T-helper 1 cell (primary cell): Measurements from ENCODE around the gene DHX58.

ENCODE experiments used
- DNase-seq, 5 donors: peaks; one replicate each; pipeline ENCODE4 v3.0.0-alpha.2; 2012 to 2020

DHX58 gene

DNA sequence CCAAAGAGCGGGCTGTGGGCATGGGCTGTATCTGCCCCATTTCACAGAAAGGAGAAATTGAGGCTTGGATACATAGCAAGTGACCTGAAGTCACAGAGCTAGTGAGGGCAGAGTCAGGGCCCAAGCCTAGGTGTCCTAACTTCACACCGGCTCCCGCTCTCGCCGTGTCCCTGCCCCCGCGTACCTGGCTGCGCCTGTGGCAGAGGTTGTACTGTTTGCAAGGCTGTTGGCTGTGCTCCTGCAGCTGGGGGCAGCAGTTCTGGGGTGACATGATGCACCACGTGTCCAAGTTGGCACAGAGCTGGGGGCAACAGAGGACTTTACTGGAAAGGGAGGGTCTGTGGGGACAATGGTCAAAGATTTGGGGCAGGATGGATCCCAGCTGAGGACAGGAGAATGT is 3.4 kb downstream of the DHX58 start:
- no peak for DNase-seq

DNA sequence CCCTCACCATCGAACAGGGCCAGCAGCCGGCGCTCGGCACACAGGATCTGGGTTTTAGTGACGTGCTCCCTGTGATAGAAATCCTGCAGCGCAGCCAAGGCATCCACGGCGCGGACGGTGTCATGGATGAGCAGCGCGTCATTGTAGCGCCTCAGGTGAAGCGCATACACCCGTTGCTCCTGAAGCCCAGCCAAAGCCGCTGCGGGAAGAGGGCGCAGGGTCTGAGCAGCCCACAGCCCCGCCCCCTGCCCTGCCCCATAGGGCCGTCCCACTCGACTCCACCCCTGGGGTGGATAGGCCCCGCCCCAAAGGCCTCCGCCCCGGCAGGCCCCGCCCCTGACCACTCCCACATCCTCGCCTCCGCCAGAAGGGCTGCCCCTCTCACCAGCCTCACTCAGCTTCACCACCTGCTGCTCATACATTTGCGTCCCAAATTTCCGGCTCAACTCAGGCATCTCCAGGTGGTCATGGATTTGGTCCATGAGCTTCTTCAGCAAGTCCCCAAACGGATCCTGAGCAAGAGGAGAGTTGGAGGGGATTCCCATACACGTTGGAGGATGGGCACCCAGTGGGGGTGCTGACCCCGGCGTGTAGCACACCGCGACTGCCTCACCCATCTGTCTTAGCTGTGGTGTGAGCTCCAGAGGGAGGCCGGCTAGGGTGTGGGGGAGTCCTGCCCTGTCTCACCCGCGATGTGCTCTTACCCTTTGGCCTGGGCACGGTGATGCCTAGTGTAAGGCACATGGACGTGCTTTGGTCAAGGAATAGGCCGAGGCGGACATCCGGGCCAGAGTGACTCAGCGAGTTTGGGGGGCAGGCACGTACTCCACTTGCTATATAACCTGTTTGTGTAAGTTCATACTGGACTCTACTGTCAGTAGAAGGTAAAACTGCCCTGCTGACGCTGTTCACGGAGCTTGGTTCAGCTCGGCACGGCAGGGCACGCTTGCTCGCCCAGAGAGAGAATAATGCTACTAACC is 4.6 kb downstream of the DHX58 start:
- peak; percentile 81 to 92 (median 85) for DNase-seq

DNA sequence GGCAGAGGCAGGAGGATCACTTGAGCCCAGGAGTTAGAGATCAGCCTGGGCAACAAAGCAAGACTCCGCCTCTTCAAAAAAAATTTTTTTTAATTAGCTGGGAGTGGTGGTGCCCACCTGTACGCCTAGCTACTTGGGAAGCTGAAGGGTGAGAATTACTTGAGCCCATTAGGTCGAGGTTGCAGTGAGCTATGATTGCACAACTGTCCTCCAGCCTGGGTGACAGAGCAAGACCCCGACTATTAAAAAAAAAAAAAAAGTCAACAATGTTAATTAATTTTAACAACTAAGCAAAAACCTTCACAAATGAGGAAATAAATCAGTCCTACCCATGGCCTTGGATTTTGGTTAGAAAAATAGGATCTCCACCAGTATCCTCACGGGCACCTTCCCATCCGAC is 5.4 kb downstream of the DHX58 start:
- no peak for DNase-seq

DNA sequence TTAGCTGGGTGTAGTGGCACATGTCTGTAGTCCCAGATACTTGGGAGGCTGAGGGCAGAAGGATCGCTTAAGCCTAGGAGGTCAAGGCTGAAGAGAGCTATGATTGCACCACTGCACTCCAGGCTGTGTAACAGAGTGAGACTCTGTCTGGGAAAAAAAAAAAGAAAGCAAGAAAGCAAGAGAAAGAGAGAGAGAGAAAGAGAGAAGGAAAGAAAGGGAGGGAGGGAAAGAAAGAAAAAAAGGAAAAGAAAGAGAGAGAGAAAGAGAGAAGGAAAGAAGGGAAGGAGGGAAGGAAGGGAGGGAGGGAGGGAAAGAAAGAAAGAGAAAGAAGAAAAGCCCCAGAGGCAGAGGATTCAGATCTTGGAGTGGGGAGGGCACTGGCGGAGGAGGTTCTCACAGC is 6.5 kb downstream of the DHX58 start:
- DNase-seq, result no peak

DNA sequence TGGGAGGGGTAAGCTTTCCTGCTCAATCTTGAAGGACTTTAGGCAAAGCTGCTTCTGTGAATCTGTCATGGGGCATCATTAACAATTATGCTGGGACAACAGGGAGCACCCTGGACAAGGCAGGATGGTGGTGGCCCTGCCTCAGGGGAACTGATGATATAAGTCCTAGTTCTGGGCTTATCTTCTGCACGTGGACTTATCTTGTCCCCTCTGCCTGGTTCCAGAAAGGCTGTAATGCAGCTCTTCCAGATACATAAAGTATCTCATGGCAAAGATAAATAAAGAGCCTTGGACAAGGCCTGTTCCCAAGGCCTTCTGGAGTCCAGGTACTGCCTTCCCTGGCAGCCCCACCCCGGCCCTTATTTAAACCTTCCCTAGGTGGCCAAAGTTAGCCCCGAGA is 8.2 kb downstream of the DHX58 start:
- DNase-seq, result no peak

DNA sequence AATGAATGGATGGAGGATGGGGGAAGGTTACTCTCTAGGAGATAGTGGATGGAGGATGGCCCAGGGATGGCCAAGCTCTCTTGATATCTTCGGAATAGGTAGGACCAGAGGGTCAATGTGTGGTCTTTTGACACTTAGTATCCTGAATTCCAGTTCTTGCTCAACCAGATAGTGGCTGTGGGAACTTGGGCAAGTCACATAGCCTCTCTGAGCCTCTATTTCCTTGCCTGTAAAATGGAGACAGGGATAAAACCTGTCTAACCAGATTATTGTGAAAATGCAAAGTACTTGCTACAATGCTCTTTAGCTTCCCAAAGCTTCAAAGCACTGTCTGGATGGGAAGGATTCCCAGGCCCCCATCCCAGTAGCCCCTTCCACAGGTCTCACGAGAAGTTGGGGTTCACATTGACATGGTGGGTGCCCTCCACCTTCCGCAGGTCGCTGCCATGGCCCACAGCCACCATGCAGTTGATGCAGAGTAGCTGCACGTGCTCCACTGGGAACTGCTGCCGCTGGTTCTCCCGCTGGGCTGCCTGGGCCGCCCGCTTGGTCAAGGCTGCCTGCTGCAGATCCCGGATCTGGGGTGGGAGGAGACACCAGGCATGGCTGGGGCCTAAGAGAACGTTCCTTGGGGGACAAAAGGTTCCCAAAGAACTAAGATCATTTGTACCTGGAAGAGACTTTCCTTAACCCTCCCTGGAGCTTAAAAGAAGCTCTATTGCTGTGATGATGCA is 9.1 kb downstream of the DHX58 start:
- DNase-seq, result no peak

DNA sequence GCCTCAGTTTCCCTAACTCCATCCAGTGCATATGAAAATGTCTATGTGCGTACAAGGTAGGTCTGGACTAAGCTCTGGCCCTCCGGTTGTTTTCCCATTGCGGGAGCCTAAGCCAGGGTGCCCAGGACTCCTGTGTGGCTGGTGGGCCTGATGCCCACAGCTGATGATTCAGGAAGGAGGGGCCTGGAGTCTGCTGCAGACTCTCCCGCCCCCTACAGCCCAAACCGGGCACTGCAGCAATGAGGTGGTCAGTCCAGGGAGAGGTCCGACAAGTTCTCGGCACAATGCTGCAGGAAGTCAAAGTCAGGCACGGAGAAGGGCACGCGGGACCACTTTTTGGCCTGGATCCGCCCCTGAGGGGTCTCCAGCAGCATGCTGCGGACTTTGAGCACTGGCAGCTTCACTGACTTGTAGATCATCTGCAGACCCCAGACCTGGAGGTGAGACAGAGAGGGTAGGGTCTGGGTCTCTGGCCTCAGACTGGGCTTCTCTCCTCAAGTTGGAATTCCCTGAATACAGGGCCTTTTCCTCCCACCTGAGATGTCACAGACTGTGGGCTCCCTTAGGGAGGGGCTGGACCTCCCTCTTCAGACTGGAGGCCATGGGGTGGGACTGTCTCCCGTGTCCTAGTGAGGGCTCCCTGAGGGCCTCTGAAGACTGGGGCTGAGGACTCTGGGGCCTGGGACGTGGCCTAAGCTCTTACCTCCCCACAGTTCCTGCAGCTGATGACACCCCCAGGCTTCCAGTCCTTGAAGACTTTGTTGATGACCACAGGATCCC is 10.8 kb downstream of the DHX58 start:
- peak in 4 of 5 donors; percentile 28 to 52 (median 44) for DNase-seq

DNA sequence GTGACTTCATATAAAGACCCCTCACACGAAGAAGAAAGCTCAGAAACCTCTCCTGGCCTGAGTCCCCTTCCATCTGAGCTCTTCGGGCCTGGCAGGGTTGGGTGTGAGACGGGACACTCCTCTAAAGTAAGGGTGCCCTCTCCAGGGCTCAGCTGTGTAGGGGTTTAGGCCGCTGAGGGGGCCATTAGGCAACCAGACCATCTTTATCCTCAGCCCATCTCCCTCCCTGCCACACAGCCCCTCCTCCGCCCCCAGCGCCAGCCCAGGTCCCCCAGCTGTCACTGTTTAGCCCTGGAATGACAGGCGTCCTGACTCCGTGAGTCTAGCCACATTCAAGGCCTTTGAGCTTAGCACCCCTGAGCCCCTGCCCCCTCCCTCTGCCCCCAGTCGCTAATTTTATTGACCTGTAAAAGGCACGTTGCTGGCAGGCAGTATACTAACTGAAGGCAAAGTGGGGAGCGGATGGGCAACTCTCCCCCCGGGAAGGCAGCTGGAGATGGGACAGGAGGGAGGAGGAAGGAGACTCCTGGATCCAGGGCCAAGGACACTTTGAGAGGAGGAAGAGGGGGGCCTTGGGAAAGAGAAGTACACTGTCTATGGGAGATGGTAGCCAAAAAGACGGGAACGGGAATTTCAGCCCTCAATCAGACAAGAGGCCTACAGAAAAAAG is 13.6 kb downstream of the DHX58 start:
- DNase-seq, result no peak

DNA sequence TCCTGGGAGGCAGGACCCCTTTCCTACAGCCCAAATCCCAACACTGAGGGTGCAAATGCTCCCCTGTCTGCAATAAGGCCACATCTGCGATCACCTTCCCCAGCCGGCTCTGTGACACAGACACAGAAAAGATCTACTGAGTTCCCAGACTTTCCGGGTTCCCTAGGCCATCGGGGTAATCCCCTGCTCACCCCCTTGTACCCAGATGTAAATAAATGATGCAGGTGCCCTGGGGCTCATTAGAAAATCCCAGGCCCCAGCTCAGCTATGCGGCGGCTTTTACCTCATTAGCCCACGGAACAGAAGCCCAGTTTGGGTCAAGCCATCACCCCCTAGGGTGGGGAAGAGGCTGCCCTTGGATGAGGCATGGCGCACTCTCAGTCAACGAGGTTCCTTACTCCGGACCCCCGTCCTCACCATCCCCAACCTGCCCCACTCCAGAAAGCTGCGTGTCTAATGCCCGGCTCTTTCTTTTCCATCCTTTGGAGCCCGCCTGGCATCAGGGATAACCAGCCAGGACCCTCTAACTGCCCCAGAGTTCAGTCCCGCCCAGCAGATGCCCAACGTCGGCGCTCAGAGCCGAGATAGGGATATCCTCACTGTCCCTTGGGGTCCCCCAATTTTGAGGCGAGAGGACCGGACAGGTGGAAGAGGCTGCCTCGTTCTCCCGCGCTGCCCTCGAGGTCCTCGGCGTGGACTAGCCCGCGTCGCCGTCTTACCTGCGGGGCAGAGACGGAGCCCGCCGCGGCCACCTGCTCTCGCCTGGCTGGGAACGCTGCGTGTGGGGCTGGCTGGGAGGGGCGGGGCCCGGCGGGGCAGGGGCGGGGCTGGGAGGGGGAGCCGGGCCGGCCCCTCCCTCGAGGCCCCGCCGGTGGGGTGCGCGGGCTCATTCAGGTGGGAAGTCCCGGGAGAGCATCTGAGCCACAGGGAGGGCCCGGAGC is 14.6 kb downstream of the DHX58 start, which contains the start of gene ZNF385C:
Gene ZNF385C (minus strand): TSS at position 783 of the 941 bp plus-strand sequence. CDS start 35,417 bp downstream, outside the sequence.
- DNase-seq, result peak in 3 of 5 donors; percentile 41 to 55 (median 46)

DNA sequence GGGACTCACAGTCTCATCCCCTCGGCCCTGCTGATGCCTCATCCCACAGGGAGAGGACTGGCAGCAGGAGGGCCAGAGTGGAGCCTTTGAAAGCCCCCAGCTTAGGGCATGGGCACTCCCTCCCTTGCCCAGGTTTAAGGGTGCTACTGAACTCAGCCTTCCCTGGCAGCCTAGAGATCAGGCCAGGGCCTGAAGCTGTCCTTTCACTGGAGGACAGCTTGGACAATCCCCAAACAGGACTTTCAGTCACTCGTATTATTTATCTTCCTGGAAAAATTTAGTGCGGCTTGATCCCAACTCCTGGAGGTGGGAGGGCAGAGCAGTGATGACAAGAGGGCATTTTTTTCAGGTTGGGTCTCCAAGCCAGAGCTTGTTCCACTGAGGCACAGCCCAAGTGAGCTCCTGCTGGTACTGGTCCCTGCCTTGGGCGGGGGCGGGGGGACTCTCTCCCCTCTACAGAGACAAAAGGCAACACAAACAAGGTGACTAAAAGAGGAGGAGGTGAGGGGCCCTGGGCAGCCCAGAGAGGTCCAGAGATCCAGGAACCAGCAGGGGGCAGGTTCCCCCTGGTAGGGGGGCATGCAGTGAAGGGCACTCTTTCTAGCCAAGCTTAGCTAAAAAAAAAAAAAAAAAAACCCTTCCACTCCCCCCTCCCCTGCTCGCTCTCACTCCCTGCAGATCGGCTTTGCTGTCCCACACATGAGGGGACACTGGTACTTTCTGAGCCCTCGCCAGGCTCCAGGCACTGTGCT is 16.0 kb downstream of the DHX58 start:
- DNase-seq, result no peak

DNA sequence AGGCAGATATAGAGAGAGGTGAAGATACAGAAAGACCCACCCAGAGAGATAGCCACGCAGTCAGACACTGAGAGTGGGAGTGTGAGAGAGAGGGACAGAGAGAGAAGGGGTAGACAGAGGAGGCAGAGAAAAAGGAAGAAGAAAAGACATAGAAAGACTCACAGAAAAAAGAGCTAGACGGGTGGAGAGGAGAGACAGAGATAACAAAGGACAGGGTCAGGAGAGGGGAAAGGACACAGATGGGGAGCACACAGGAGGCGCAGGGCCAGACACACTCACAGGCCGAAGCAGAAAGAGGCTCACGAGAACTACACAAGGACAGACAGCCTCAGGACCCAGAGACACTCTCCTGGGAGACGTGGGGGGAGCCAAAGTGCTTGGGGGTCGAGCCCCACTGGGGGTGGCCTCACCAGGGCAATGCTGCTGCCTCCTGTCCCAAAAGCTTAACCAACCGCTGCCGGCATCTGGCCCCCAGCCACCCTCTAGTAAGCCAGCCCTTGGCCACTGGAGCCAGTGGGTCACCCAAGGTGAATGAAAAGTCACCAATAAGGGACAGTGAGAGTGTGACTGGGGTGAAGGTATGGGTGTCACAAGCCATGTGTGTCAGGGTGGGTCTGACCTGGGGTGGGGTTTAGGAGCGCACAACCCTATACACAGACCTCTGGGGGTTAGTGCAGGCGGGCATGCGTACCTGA is 18.0 kb downstream of the DHX58 start:
- DNase-seq, result no peak

DNA sequence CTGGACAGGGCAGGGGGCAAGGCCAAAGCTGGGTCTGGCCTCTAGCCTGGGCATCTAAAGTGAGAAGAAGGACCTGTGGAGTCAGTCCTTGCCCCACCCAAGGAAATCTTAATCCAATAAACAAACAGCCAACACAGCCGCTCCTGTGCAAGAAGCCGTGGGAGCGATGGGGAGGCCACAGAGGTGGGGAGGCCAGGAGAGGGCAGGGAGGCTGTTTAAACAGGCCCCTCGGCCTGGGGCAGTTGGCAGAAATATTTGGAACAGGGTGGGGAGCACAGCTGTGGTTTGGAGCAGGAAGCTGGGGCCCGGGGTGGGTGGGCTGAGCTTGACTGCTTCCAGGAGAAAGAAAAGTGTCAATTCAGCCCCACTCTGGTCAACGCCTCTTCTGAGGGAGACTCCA is 19.6 kb downstream of the DHX58 start:
- DNase-seq, result no peak

DNA sequence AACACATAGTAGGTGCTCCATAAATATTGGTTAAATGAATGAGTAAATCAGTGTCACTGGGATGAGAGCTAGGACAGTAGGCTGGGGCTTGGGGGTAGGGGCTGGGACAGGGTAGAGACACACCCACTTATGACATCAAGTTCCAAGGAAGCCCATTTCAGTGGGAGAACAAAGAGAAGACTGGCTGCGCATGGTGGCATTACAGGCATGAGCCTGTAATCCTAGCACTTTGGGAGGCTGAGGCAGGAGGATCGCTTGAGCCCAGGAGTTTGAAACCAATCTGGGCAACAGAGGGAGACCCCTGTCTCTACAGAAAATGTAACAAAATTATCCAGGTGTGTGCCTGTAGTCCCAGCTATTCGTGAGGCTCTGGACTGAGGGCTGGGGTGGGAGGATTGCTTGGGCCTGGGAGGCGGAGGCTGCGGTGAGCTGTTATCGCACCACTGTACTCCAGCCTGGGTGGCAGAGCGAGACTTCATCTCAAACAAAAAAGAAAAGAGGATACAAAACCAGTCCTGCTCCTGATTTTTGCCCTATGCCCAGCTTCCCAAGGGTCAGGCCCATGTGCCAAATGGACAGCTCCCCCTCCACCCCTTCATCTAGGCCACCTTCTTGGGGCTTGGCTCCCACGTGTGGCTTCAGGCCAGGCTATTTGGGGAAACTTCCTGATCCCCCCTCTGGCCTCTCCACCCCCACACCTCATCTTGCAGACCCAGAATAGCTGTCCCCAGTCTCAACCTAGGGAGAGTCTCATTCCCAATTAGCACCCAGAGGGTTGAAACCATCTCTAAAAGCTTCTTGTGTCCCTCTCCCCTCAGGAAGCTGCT is 21.3 kb downstream of the DHX58 start:
- DNase-seq, result no peak

DNA sequence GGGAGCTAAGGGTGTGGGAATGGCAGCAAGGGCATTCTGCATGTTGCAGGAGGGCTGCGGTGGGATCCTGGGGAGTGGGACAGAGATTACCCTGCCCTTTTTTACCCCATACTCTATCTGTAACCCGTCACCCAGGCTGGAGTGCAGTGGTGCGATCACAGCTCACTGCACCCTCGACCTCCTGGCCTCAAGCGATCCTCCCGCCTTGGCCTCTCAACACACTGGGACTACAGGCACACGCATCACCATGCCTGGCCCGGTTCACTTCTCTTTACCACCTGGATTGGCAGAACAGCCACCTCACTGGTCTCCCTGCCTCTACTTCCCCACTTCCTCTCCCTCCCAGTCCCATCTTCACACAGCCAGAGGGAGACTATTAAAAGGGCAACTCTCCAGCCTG is 23.8 kb downstream of the DHX58 start:
- DNase-seq, result no peak

DNA sequence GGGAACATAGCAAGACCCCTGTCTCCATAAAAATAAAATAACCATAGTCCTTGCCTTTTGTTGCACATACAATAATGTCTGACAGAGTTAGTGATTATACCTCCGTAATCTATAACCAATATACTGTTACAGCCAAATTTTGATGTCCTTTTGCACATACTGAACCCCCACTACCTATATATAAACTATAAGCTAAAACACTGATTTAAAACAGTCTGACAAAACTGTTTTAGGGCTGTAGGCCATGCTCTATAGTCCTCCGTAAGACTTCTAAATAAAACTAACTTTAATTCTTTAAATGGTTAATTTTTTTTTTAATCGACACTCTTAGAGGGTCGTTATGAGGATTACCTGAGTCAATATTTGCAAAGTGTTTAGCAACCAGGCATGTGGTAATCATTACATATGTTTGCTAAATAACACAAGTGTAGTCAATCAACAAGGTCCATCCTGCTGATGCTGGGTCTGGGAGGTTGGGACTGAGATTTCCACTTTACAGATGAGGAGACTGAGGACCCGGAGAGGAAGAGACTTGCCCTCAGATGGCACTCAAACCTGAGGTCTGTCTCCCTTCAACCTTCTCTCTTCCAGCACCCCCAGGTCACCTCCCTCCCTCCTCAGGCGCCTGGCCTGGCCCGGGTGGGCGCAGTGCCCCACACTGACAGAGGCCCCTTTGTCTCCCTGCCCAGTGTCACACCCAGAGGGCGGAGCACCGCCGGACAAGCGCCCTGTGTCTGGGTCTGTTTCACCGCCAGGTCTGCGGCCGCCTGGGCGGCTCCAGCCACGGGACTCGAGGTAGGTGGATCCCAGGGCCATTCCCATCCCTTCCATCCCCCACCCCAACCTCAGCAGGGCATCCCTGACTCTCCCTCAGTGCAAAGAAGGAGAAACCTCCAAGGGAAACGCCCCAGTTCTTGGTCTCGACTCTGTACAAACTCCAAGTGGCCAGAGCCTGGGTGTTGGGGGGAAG is 24.5 kb downstream of the DHX58 start:
- DNase-seq, result no peak

DNA sequence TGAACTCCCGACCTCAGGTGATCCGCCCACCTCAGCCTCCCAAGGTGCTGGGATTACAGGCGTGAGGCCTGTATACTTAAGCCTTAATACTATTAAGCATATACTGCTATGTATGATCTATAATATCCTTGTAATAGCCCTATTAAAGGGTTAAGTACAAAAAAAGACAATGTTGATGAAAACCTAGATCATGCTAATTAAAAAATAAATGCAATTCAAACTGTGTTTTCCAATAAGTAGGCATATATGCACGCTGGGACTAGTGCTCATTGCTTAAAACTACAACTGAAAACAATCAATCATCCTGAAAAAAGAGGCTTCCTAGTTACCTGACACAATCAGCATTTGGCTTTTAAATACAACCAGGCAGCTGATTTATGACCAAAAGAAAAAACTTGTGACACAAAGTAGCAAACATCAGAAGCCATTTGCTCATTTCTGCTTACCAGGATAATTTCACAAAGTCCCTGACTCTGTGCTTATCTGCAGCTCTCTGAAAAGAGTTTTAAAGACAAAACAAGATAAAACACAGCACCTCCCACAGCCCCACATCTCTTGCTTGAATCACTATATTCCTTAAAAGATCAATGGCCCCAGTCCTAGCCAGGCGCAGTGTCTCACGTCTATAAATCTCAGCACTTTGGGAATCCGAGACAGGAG is 25.3 kb downstream of the DHX58 start:
- DNase-seq, result no peak

DNA sequence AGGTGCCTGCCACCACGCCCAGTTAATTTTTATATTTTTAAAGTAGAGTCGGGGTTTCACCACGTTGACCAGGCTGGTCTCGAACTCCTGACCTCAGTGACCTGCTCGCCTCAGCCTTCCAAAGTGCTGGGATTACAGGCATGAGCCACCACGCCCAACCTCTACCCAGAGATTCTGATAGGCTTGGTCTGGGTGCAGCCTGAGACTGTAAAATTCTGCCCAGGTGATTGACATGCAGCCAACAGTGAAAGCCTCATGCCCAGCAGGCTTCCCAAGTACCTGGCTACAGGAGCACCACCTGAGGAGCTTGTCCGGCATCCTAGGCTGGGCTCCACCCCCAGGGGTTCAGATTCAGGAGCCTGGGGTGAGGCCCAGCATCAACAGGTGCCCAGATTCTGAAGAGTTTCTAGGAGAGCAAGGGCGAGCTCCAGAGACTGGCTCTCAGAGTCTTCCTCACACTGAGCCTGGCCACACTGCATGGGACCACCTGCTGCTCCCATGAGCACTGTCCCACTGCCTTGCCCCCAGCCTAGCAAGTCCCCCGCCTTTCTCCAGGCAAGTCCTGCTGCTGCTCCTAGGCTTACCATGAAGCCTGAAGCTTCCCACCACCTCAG is 30.9 kb downstream of the DHX58 start:
- no peak for DNase-seq
